Left ventricle myocardium inferior (tissue), 1 donor: ENCODE data around the gene CFAP73. TPM values are rescaled to one million over a fixed set of nuclear protein-coding genes. Genes with fewer than 3 reads are reported as not detected.

Experiments
- DNase-seq: peaks from one replicate; pipeline ENCODE4 v3.0.0-alpha.2; 2020
- H3K27ac ChIP-seq: fragments of 200-600 bp; replicated peaks from 2 replicates; pipeline ENCODE4 v1.8.0; 2021
- H3K27me3 ChIP-seq: fragments of 200-600 bp; 2 replicates; pipeline ENCODE4 v1.8.0; 2021; ENCODE audit warnings: low read depth
- H3K36me3 ChIP-seq: fragments of 200-600 bp; 2 replicates; pipeline ENCODE4 v1.8.0; 2021
- H3K4me1 ChIP-seq: fragments of 200-600 bp; 2 replicates; pipeline ENCODE4 v1.8.0; 2021
- H3K4me3 ChIP-seq: fragments of 200-600 bp; 2 replicates; pipeline ENCODE4 v1.8.0; 2021; ENCODE audit warnings: mild to moderate bottlenecking, moderate library complexity
- H3K9me3 ChIP-seq: fragments of 200-600 bp; replicated peaks from 2 replicates; pipeline ENCODE4 v1.8.0; 2021
- CTCF ChIP-seq: fragments of 200-600 bp; IDR thresholded peaks from 2 replicates; pipeline ENCODE4 v1.8.0; 2021; ENCODE audit warnings: antibody characterized with exemption, mild to moderate bottlenecking, borderline replicate concordance
- intact Hi-C: fragments of 100-400 bp; cut with micrococcal nuclease; formaldehyde crosslinking; loops from one replicate; pipeline ENCODE4 v1.11.0; 2022
- total RNA-seq: library from RNA; stranded (reverse); fragmentation: NEBNext Ultra II Directional; extraction: Animal tissue kit (Norgen Biotek cat#: 25700); gene quantifications from one replicate; pipeline ENCODE4 v1.2.1, GENCODE V29; 2021
- donor health status: DM: no; HTN: yes; CAD: no; lungs with severe emphysema.

Gene CFAP73
- total RNA-seq, 1 donor from 2014 or later, result not detected

GRCh38 chr12:113152835-113153814 lies 3.6 kb downstream of the CFAP73 start:
- peaks cover 11% of the 10 kb centered on the region for H3K36me3 ChIP-seq
- no peak overlapping the region for H3K27ac ChIP-seq
- H3K9me3 ChIP-seq, result no peaks in the 10 kb centered on the region
- peaks cover 85% of the 10 kb centered on the region for H3K27me3 ChIP-seq
- peaks cover 28% of the 10 kb centered on the region for H3K4me1 ChIP-seq
- intact Hi-C loops, result no loop called here
- peak overlapping the region; percentile 61 for H3K4me3 ChIP-seq
- peak; percentile 68 for DNase-seq
- peak; percentile 64 for TF ChIP-seq CTCF

- H3K4me1 ChIP-seq, result peaks cover 25% of the 10 kb centered on the region
- TF ChIP-seq CTCF, result no peak
- no peaks in the 10 kb centered on the region for H3K9me3 ChIP-seq
- peak overlapping the region; percentile 40 for H3K4me3 ChIP-seq
- intact Hi-C loops, result no loop called here
- H3K27ac ChIP-seq, result no peak overlapping the region
- peaks cover 24% of the 10 kb centered on the region for H3K36me3 ChIP-seq
- DNase-seq, result no peak
- H3K27me3 ChIP-seq, result peaks cover 90% of the 10 kb centered on the region
Observed at GRCh38 chr12:113154351-113154973, 4.9 kb downstream of the CFAP73 start.

GRCh38 chr12:113155060-113155459 lies 5.5 kb downstream of the CFAP73 start:
- Histone ChIP-seq H3K4me3 (peak overlapping the region; percentile 40), H3K27ac (no peak overlapping the region), H3K9me3 (no peaks in the 10 kb centered on the region), H3K27me3 (peaks cover 84% of the 10 kb centered on the region), H3K4me1 (peaks cover 19% of the 10 kb centered on the region), H3K36me3 (peaks cover 30% of the 10 kb centered on the region)
- DNase-seq, result no peak
- no peak for TF ChIP-seq CTCF
- intact Hi-C loops, result no loop called here

- TF ChIP-seq CTCF, result no peak
- Histone ChIP-seq H3K36me3 (peaks cover 36% of the 10 kb centered on the region), H3K4me1 (peaks cover 19% of the 10 kb centered on the region), H3K4me3 (no peak overlapping the region), H3K27me3 (peaks cover 78% of the 10 kb centered on the region), H3K27ac (no peak overlapping the region), H3K9me3 (no peaks in the 10 kb centered on the region)
- no peak for DNase-seq
- intact Hi-C loops, result no loop called here
Observed at GRCh38 chr12:113155646-113156045, 6.1 kb downstream of the CFAP73 start.

GRCh38 chr12:113157218-113157859 lies 7.8 kb downstream of the CFAP73 start:
- intact Hi-C loops, result no loop called here
- no peak for TF ChIP-seq CTCF
- no peaks in the 10 kb centered on the region for H3K9me3 ChIP-seq
- H3K4me3 ChIP-seq, result no peak overlapping the region
- DNase-seq, result no peak
- H3K4me1 ChIP-seq, result peaks cover 24% of the 10 kb centered on the region
- H3K27ac ChIP-seq, result no peak overlapping the region
- peaks cover 61% of the 10 kb centered on the region for H3K27me3 ChIP-seq
- H3K36me3 ChIP-seq, result peaks cover 53% of the 10 kb centered on the region
